LNCAP (cell line): ENCODE data around the gene ITM2C.
A peak's percentile ranks its signal among the peaks of the same experiment; 100 is the strongest.

Experiments
- CTCF ChIP-seq: fragments of 450-650 bp; IDR thresholded peaks from 2 replicates; pipeline ENCODE4 v1.5.1; 2017; ENCODE audit warnings: mild to moderate bottlenecking

ITM2C gene

DNA sequence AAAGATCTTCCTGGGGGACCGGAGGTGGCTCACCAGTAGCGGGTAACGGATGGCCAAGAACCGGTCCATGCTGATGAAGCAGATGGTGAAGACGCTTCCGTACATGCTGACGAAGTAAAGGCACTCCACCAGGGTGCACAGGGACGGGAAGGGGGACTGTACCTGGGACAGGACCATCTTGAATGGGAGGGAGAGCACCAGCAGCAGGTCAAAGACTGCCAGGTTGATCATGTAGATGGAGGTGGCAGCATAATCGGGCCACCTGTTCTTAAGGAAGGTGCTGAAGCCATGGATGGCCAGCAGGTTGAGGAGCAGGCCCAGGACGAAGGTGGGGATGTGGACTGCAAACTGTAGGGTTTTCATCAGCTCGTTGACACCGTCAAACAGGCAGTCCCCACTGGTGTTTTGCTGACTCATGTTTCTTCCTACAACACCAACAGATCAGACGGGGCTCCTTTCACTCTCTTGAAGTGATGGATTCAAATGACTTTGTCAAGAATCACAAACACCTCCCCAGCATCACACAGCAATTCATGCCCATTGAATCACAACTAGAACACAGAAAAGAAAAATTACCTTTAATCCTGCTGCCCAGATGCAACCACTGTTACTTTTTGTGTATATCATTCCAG lies 45.9 kb downstream of the ITM2C start:
- no peak for TF ChIP-seq CTCF

DNA sequence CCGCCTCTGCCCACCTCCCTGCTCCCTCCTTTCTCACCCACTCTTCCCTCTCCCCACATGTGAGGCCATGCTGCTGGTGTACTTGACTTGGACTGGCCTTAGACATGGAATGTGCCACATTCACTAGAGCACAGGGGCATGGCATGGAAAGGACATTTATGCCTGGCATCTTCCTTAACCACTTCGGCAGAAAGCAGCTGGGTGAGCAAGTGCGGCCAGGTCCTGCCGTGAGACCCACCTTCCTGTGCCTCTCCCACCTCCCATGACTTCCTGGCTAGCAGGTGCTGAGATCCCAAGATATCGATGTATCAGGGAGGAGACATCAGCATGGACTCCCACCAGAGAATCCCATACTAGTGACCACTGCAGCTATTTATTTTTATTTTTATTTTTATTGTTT lies 47.3 kb downstream of the ITM2C start:
- no peak for TF ChIP-seq CTCF

DNA sequence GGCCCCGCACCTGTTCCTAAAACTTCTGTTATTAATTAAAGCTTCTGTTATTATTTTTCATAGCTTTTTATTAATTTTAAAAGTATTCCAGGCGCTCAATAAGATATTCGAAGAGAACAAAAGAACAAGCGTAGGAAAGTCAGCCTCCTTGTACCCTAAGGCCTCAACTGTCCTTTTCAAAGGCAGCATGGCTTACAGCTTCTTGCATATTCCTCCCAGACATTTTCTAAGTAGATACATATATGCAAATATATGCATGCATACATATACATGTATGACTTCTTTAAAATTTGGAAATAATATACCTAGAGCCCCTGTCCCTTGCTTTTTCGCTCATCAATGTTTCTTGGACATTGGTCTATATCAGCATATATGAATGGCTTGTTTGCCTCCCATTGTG lies 48.0 kb downstream of the ITM2C start:
- no peak for TF ChIP-seq CTCF

DNA sequence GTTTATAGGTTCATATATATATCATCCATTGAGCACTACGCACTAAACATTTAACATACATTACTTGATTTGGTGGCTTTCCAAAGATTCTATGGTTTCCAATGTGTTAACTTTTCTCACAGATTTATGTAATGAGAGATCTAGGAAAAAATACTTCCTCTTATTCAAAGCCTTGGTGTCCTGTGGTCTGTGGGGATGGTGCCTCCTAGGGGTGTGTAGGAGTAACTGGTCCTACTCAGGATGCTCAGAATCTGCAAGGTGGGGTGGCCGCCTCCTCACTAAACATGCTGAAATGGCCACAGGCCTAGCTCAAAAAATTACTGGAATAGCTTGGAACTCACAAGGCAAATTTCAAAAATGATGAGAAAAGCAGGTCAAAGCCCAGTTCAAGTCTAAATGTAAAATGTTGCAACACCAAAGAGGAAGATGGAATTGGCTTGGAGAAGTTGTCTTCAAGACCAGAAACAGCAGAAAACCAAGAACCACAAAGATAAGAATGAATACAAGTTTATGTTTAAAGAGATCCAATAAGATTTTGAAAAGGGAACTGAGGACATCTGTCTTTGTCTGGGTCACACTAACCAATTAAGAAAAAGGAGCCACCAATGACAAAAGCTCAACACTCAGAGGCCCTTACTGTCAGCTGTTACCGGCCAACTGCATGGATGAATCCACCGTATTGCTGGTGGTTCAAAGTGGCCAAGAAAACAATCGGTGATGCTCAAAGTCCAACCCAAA lies 48.8 kb downstream of the ITM2C start:
- peak; percentile 37; the same call in 1 of the 2 replicates for TF ChIP-seq CTCF

DNA sequence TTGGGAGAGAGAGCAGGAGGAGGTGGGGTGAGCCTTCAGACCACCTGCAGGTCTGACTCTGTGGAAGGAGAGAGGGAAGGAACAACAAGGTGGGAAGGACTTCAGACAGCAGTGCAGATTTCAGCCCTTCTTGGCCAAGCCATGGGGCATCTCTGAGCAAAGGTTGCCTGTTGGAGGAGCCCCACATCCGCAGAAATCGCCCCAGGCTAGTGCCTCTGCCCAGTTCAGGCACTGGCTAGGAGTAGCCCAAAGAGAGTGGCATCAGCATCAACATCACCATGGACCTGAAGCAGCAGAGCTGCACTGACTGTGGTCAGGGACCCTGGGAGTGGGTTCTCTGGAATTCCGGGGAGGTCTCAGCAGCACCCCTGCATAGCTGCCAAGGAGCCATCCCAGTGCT lies 50.1 kb downstream of the ITM2C start:
- TF ChIP-seq CTCF: no peak

DNA sequence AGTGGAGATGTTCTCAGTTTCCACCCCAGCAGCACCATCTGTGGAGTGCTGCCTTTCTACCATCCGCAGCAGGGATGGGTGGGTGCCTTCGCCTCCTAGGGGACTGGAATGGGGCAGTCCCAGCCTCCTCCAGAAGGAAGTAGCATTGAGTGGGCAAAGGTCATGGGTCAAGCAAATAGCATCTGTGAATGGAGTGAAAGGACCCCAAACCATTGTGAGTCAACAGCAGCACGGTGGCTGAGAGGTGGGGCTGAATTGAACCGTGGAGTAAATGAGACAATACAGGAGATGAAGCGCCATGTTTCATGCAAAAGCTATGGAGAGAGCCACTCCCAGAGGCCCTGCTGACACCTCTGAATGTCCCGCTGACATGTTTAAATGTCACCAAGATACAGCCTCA lies 50.6 kb downstream of the ITM2C start:
- TF ChIP-seq CTCF: no peak

- TF ChIP-seq CTCF: no peak
Measured at GRCh38 chr2:230916218-230916617, 51.5 kb downstream of the ITM2C start.
